Hepatocyte (in vitro differentiated cells): ENCODE measurements around the gene AMPD2. TPM values are rescaled to one million over a fixed set of nuclear protein-coding genes. Genes with fewer than 3 reads are reported as not detected.

Experiments used
- DNase-seq: peaks from one replicate; pipeline ENCODE4 v3.0.0-alpha.2; 2016; ENCODE audit warnings: low spot score
- H2AFZ ChIP-seq: fragments of 200-600 bp; sonication (generic); 2 replicates; pipeline ENCODE4 v1.6.0; 2016; ENCODE audit warnings: antibody characterized with exemption, mild to moderate bottlenecking
- H3K27ac ChIP-seq: fragments of 200-600 bp; sonication (generic); 2 replicates; pipeline ENCODE4 v1.5.1; 2016; ENCODE audit warnings: mild to moderate bottlenecking
- H3K27me3 ChIP-seq: fragments of 200-600 bp; sonication (generic); 2 replicates; pipeline ENCODE4 v1.6.1; 2016
- H3K36me3 ChIP-seq: fragments of 200-600 bp; sonication (generic); replicated peaks from 2 replicates; pipeline ENCODE4 v1.5.1; 2016; ENCODE audit warnings: low read depth; ENCODE audit not compliant: insufficient read depth
- H3K4me1 ChIP-seq: fragments of 200-600 bp; sonication (generic); 2 replicates; pipeline ENCODE4 v1.5.1; 2016; ENCODE audit warnings: mild to moderate bottlenecking, moderate library complexity; ENCODE audit not compliant: insufficient read depth
- H3K4me2 ChIP-seq: fragments of 200-600 bp; sonication (generic); 2 replicates; pipeline ENCODE4 v1.6.0; 2016
- H3K4me3 ChIP-seq: fragments of 200-600 bp; sonication (generic); 2 replicates; pipeline ENCODE4 v1.5.1; 2016; ENCODE audit warnings: mild to moderate bottlenecking
- H3K79me2 ChIP-seq: fragments of 200-600 bp; sonication (generic); 2 replicates; pipeline ENCODE4 v1.6.0; 2017; ENCODE audit warnings: mild to moderate bottlenecking
- H3K9me2 ChIP-seq: fragments of 200-600 bp; sonication (generic); replicated peaks from 2 replicates; pipeline ENCODE4 v1.6.0; 2017; ENCODE audit warnings: mild to moderate bottlenecking; ENCODE audit not compliant: insufficient read depth
- H3K9me3 ChIP-seq: fragments of 200-600 bp; sonication (generic); 2 replicates; pipeline ENCODE4 v1.5.1; 2016; ENCODE audit warnings: low read depth, mild to moderate bottlenecking
- H4K20me1 ChIP-seq: fragments of 200-600 bp; sonication (generic); 2 replicates; pipeline ENCODE4 v1.6.0; 2016; ENCODE audit warnings: mild to moderate bottlenecking; ENCODE audit not compliant: insufficient read depth, poor library complexity, severe bottlenecking
- CTCF ChIP-seq: fragments of 200-600 bp; sonication (generic); IDR thresholded peaks from 2 replicates; pipeline ENCODE4 v1.5.1; 2016; ENCODE audit warnings: antibody characterized with exemption, mild to moderate bottlenecking; ENCODE audit not compliant: poor library complexity
- EZH2 ChIP-seq: fragments of 200-600 bp; sonication (generic); IDR thresholded peaks from 2 replicates; pipeline ENCODE4 v1.6.1; 2016; ENCODE audit warnings: antibody characterized with exemption, mild to moderate bottlenecking, borderline replicate concordance
- EZH2phosphoT487 ChIP-seq: fragments of 200-600 bp; sonication (generic); IDR thresholded peaks from one replicate; pipeline ENCODE4 v1.6.1; 2018; ENCODE audit warnings: antibody characterized with exemption, mild to moderate bottlenecking, low read depth, moderate library complexity; ENCODE audit not compliant: unreplicated experiment, severe bottlenecking
- WGBS: methylation state at CpG from one replicate; pipeline ENCODE4 v1.1.6; 2016; ENCODE audit warnings: low lambda C conversion rate; ENCODE audit errors: missing lambda C conversion rate; 5-methylcytosine and 5-hydroxymethylcytosine counted together
- polyA plus RNA-seq: library from polyadenylated mRNA; unstranded; fragments of >200 nt; fragmentation: Nextera tagmentation; extraction: Ambion mirVana; gene quantifications from 2 replicates; pipeline ENCODE4 v1.2.1, GENCODE V29; 2016
- total RNA-seq: library from RNA; depleted of rRNA; stranded (reverse); fragments of >200 nt; gene quantifications from 2 replicates; pipeline ENCODE4 v1.2.3, GENCODE V29; 2014

The AMPD2 gene
- total and polyA plus RNA-seq, 2 experiments from 2014 or later = 80.9 to 81.9 TPM

GRCh38 chr1:109621379-109622136, 1.9 kb downstream of the AMPD2 start:
- Histone ChIP-seq H3K9me3 (no peaks in the 10 kb centered on the region), H3K27ac (peak overlapping the region; percentile 16), H3K27me3 (no peaks in the 10 kb centered on the region), H3K36me3 (no peaks in the 10 kb centered on the region), H2AFZ (no peak overlapping the region), H3K4me2 (peak overlapping the region; percentile 93), H3K4me1 (peaks cover 29% of the 10 kb centered on the region), H4K20me1 (peaks cover 47% of the 10 kb centered on the region), H3K9me2 (no peaks in the 10 kb centered on the region), H3K79me2 (peaks cover 56% of the 10 kb centered on the region), H3K4me3 (peak overlapping the region; percentile 76)
- no peak for DNase-seq
- TF ChIP-seq EZH2phosphoT487 = no peak
- TF ChIP-seq CTCF = no peak
- no peak for TF ChIP-seq EZH2
- 73% methylated on average over 12 of the region's 13 CpGs for WGBS

GRCh38 chr1:109622137-109622892, 2.7 kb downstream of the AMPD2 start:
- Histone ChIP-seq H3K9me2 (no peaks in the 10 kb centered on the region), H3K9me3 (no peaks in the 10 kb centered on the region), H3K4me1 (peaks cover 29% of the 10 kb centered on the region), H4K20me1 (peaks cover 47% of the 10 kb centered on the region), H3K4me3 (no peak overlapping the region), H3K79me2 (peaks cover 56% of the 10 kb centered on the region), H3K27me3 (no peaks in the 10 kb centered on the region), H3K36me3 (no peaks in the 10 kb centered on the region), H3K27ac (peak overlapping the region; percentile 74), H2AFZ (no peak overlapping the region), H3K4me2 (peak overlapping the region; percentile 93)
- no peak for DNase-seq
- TF ChIP-seq CTCF (no peak), EZH2 (no peak), EZH2phosphoT487 (no peak)
- WGBS = 92% methylated on average over 11 of the region's 11 CpGs

GRCh38 chr1:109622895-109623294, 3.3 kb downstream of the AMPD2 start:
- Histone ChIP-seq H3K27me3 (no peaks in the 10 kb centered on the region), H4K20me1 (peaks cover 47% of the 10 kb centered on the region), H3K36me3 (no peaks in the 10 kb centered on the region), H3K9me3 (no peaks in the 10 kb centered on the region), H2AFZ (no peak overlapping the region), H3K9me2 (no peaks in the 10 kb centered on the region), H3K4me2 (peak overlapping the region; percentile 93), H3K27ac (peak overlapping the region; percentile 74), H3K4me1 (peaks cover 29% of the 10 kb centered on the region), H3K79me2 (peaks cover 56% of the 10 kb centered on the region), H3K4me3 (no peak overlapping the region)
- DNase-seq = no peak
- 90% methylated on average over 3 of the region's 3 CpGs for WGBS
- TF ChIP-seq EZH2 = no peak

- 81% methylated on average over 11 of the region's 11 CpGs for WGBS
- H3K9me2 ChIP-seq = no peaks in the 10 kb centered on the region
- H3K36me3 ChIP-seq = no peaks in the 10 kb centered on the region
- H2AFZ ChIP-seq = no peak overlapping the region
- DNase-seq = no peak
- peaks cover 56% of the 10 kb centered on the region for H3K79me2 ChIP-seq
- no peak overlapping the region for H3K4me3 ChIP-seq
- H3K4me2 ChIP-seq = peak overlapping the region; percentile 93
- H3K27me3 ChIP-seq = no peaks in the 10 kb centered on the region
- H3K9me3 ChIP-seq = no peaks in the 10 kb centered on the region
- H3K4me1 ChIP-seq = peaks cover 28% of the 10 kb centered on the region
- H3K27ac ChIP-seq = peak overlapping the region; percentile 74
- TF ChIP-seq EZH2phosphoT487 (no peak), EZH2 (no peak), CTCF (no peak)
- H4K20me1 ChIP-seq = peaks cover 47% of the 10 kb centered on the region
Observed at GRCh38 chr1:109623601-109624161, 4.0 kb downstream of the AMPD2 start.
